Stimulated activated CD8-positive, alpha-beta memory T cell treated with anti-CD3 and anti-CD28 coated beads, Interleukin-15, amount 100 ng/mL, for 1 hour (primary cell): ENCODE measurements around the gene CNFN.

Experiments used
- DNase-seq: peaks from one replicate; pipeline ENCODE4 v3.0.0-alpha.2; 2020; ENCODE audit warnings: low read depth

The CNFN gene

GRCh38 chr19:42389899-42390298 lies at the start of gene CNFN:
Gene CNFN, minus strand, starts transcription at chr19:42390297. Its CDS starts 1,260 bp downstream, at chr19:42389037.
- DNase-seq = no peak

- no peak for DNase-seq
Observed at GRCh38 chr19:42436006-42436405, 45.9 kb upstream of the CNFN start.

- DNase-seq = no peak
Observed at GRCh38 chr19:42435316-42435715, 45.2 kb upstream of the CNFN start.

- peak; percentile 32 for DNase-seq
Observed at GRCh38 chr19:42433503-42434260, 43.6 kb upstream of the CNFN start.

GRCh38 chr19:42431486-42431885 lies 41.4 kb upstream of the CNFN start:
- DNase-seq = no peak

- DNase-seq = no peak
Observed at GRCh38 chr19:42428676-42429075, 38.6 kb upstream of the CNFN start.

- no peak for DNase-seq
Observed at GRCh38 chr19:42427313-42427712, 37.2 kb upstream of the CNFN start, which contains the start of gene LIPE. Gene LIPE, minus strand, starts transcription at chr19:42427388. Its CDS starts 239 bp downstream, at chr19:42427149.

GRCh38 chr19:42426643-42427042 lies 36.5 kb upstream of the CNFN start:
- no peak for DNase-seq

GRCh38 chr19:42424712-42425131 lies 34.6 kb upstream of the CNFN start:
- no peak for DNase-seq

GRCh38 chr19:42424345-42424707 lies 34.2 kb upstream of the CNFN start:
- DNase-seq = no peak

- peak; percentile 84 for DNase-seq
Observed at GRCh38 chr19:42423462-42424344, 33.6 kb upstream of the CNFN start.

- DNase-seq = peak; percentile 10
Observed at GRCh38 chr19:42422901-42423461, 32.9 kb upstream of the CNFN start.

- DNase-seq = no peak
Observed at GRCh38 chr19:42422092-42422900, 32.2 kb upstream of the CNFN start.

GRCh38 chr19:42421591-42422031 lies 31.5 kb upstream of the CNFN start:
- DNase-seq = no peak

- DNase-seq = no peak
Observed at GRCh38 chr19:42421101-42421500, 31.0 kb upstream of the CNFN start.

GRCh38 chr19:42420055-42420544 lies 30.0 kb upstream of the CNFN start:
- peak; percentile 64 for DNase-seq

GRCh38 chr19:42419309-42419708 lies 29.2 kb upstream of the CNFN start:
- no peak for DNase-seq

- DNase-seq = no peak
Observed at GRCh38 chr19:42412661-42413076, 22.6 kb upstream of the CNFN start.

GRCh38 chr19:42412227-42412626 lies 22.1 kb upstream of the CNFN start:
- no peak for DNase-seq

- no peak for DNase-seq
Observed at GRCh38 chr19:42411581-42412178, 21.6 kb upstream of the CNFN start.

GRCh38 chr19:42410371-42410770 lies 20.3 kb upstream of the CNFN start:
- no peak for DNase-seq
